Nephron progenitor cell (in vitro differentiated cells): ENCODE measurements around the gene OR1D5.

ENCODE experiments used
- DNase-seq: peaks from one replicate; pipeline ENCODE4 v3.0.0; 2021
- H3K27ac Mint-ChIP-seq: 2 replicates; pipeline ENCODE4 v1.8.0; 2021; ENCODE audit warnings: mild to moderate bottlenecking, moderate library complexity, mixed read lengths
- H3K27me3 Mint-ChIP-seq: 2 replicates; pipeline ENCODE4 v1.8.0; 2021; ENCODE audit warnings: mild to moderate bottlenecking, low read depth, mixed read lengths; ENCODE audit not compliant: poor library complexity
- H3K36me3 Mint-ChIP-seq: 2 replicates; pipeline ENCODE4 v1.8.0; 2021; ENCODE audit warnings: low read depth, mixed read lengths
- H3K4me1 Mint-ChIP-seq: 2 replicates; pipeline ENCODE4 v1.8.0; 2021; ENCODE audit warnings: mixed read lengths
- H3K4me3 Mint-ChIP-seq: 2 replicates; pipeline ENCODE4 v1.8.0; 2021; ENCODE audit warnings: mild to moderate bottlenecking, moderate library complexity, mixed read lengths
- H3K9me3 Mint-ChIP-seq: 2 replicates; pipeline ENCODE4 v1.8.0; 2021; ENCODE audit warnings: mild to moderate bottlenecking, moderate library complexity, mixed read lengths
- CTCF ChIP-seq: fragments of 200-600 bp; sonication (generic); IDR thresholded peaks from 2 replicates; pipeline ENCODE4 v1.5.0; 2021; ENCODE audit warnings: antibody characterized with exemption

Gene OR1D5

GRCh38 chr17:3046753-3047152 is 16.7 kb downstream of the OR1D5 start:
- DNase-seq, result no peak
- Mint-ChIP-seq H3K4me3 (no peak overlapping the region), H3K27ac (no peak overlapping the region)

GRCh38 chr17:3043737-3044365 is 19.6 kb downstream of the OR1D5 start:
- no peaks in the 10 kb centered on the region for H3K36me3 Mint-ChIP-seq
- no peak for DNase-seq
- peaks cover 11% of the 10 kb centered on the region for H3K4me1 Mint-ChIP-seq
- no peak overlapping the region for H3K4me3 Mint-ChIP-seq
- no peak overlapping the region for H3K27ac Mint-ChIP-seq
- peaks cover 37% of the 10 kb centered on the region for H3K9me3 Mint-ChIP-seq
- no peak for TF ChIP-seq CTCF
- peaks cover 22% of the 10 kb centered on the region for H3K27me3 Mint-ChIP-seq

More at GRCh38 chr17:3046753-3047152, 16.7 kb downstream of the OR1D5 start:
- Mint-ChIP-seq H3K4me1 (peaks cover 6% of the 10 kb centered on the region), H3K27me3 (peaks cover 28% of the 10 kb centered on the region), H3K36me3 (no peaks in the 10 kb centered on the region), H3K9me3 (peaks cover 37% of the 10 kb centered on the region)
- no peak for TF ChIP-seq CTCF

GRCh38 chr17:3040882-3041281 is 22.5 kb downstream of the OR1D5 start:
- Mint-ChIP-seq H3K27ac (no peak overlapping the region), H3K4me1 (peaks cover 7% of the 10 kb centered on the region), H3K9me3 (peaks cover 30% of the 10 kb centered on the region), H3K36me3 (no peaks in the 10 kb centered on the region), H3K27me3 (peaks cover 25% of the 10 kb centered on the region), H3K4me3 (no peak overlapping the region)
- no peak for TF ChIP-seq CTCF
- DNase-seq, result no peak

- H3K27me3 Mint-ChIP-seq, result peaks cover 25% of the 10 kb centered on the region
- H3K4me1 Mint-ChIP-seq, result peaks cover 12% of the 10 kb centered on the region
- TF ChIP-seq CTCF, result no peak
- H3K36me3 Mint-ChIP-seq, result no peaks in the 10 kb centered on the region
- DNase-seq, result no peak
- H3K27ac Mint-ChIP-seq, result no peak overlapping the region
- H3K4me3 Mint-ChIP-seq, result no peak overlapping the region
- H3K9me3 Mint-ChIP-seq, result peaks cover 26% of the 10 kb centered on the region
These were observed 23.7 kb downstream of the OR1D5 start for GRCh38 chr17:3039736-3040135.

GRCh38 chr17:3038941-3039340 is 24.5 kb downstream of the OR1D5 start:
- Mint-ChIP-seq H3K36me3 (no peaks in the 10 kb centered on the region), H3K9me3 (peaks cover 18% of the 10 kb centered on the region), H3K27ac (no peak overlapping the region), H3K4me1 (peaks cover 16% of the 10 kb centered on the region), H3K4me3 (no peak overlapping the region), H3K27me3 (peaks cover 21% of the 10 kb centered on the region)
- no peak for TF ChIP-seq CTCF
- DNase-seq, result no peak

- H3K9me3 Mint-ChIP-seq, result peaks cover 3% of the 10 kb centered on the region
- no peak for TF ChIP-seq CTCF
- no peak overlapping the region for H3K27ac Mint-ChIP-seq
These were observed 26.1 kb downstream of the OR1D5 start for GRCh38 chr17:3037259-3037658.

More at GRCh38 chr17:3037259-3037658, 26.1 kb downstream of the OR1D5 start:
- no peak overlapping the region for H3K4me3 Mint-ChIP-seq
- peaks cover 17% of the 10 kb centered on the region for H3K27me3 Mint-ChIP-seq
- H3K36me3 Mint-ChIP-seq, result no peaks in the 10 kb centered on the region
- no peak for DNase-seq
- H3K4me1 Mint-ChIP-seq, result peaks cover 18% of the 10 kb centered on the region
